SJSA1 (cell line): ENCODE results near the gene TSACC. TPM values are rescaled to one million over a fixed set of nuclear protein-coding genes. Genes with fewer than 3 reads are reported as not detected.
"Not testable (repeated sequence)": the region's sequence is repeated elsewhere in the genome, so short reads cannot be mapped to it uniquely, and the experiment has no call there.

Experiments
- DNase-seq, 2 experiments: peaks; one replicate each; pipeline ENCODE4 v3.0.0-alpha.2; 2015 to 2020; ENCODE audit warnings: low spot score in 2 of 2, low read depth in 1 of 2
- H3K27ac ChIP-seq: fragments of 250-450 bp; sonication (Bioruptor Pico); 2 replicates; pipeline ENCODE4 v1.5.1; 2020; ENCODE audit warnings: mild to moderate bottlenecking, moderate library complexity
- H3K27me3 ChIP-seq: fragments of 250-450 bp; sonication (Bioruptor Pico); replicated peaks from 2 replicates; pipeline ENCODE4 v1.5.1; 2020; ENCODE audit warnings: mild to moderate bottlenecking, moderate library complexity
- H3K36me3 ChIP-seq: fragments of 250-450 bp; sonication (Bioruptor Pico); 2 replicates; pipeline ENCODE4 v1.5.1; 2020; ENCODE audit warnings: mild to moderate bottlenecking
- H3K4me1 ChIP-seq: fragments of 250-450 bp; sonication (Bioruptor Pico); replicated peaks from 2 replicates; pipeline ENCODE4 v1.6.1; 2021; ENCODE audit warnings: mild to moderate bottlenecking
- H3K4me3 ChIP-seq: fragments of 250-450 bp; sonication (Bioruptor Pico); 2 replicates; pipeline ENCODE4 v1.5.1; 2020; ENCODE audit warnings: mild to moderate bottlenecking
- H3K9me3 ChIP-seq: fragments of 250-450 bp; sonication (Bioruptor Pico); replicated peaks from 2 replicates; pipeline ENCODE4 v1.5.1; 2020; ENCODE audit warnings: mild to moderate bottlenecking
- total RNA-seq: library from RNA; depleted of rRNA; stranded (reverse); fragments of >200 nt; shearing (Covaris generic); gene quantifications from 2 replicates; pipeline ENCODE4 v1.2.3, GENCODE V29; 2014

The TSACC gene
- total RNA-seq, 1 experiment from 2014 or later: not detected

DNA sequence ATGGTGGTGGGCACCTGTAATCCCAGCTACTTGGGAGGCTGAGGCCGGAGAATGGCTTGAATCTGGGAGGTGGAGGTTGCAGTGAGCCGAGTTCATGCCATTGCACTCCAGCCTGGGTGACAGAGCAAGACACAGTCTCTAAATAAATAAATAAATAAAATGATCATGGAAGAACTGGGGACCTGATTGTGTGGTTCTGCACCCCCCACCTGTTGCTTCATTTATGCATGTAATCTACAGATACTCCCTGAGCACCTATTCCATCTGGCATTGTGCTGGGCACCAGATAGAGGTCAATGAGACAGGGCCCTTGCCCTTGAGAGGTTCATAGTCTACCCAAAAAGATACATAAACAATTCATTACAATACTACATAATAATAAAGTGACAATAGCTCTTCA is 19.7 kb downstream of the TSACC start:
- DNase-seq: no peak
- no peak overlapping the region for H3K27ac ChIP-seq
- H3K27me3 ChIP-seq: peaks cover 49% of the 10 kb centered on the region
- H3K9me3 ChIP-seq: no peaks in the 10 kb centered on the region
- no peaks in the 10 kb centered on the region for H3K4me1 ChIP-seq
- H3K36me3 ChIP-seq: no peaks in the 10 kb centered on the region
- no peak overlapping the region for H3K4me3 ChIP-seq

DNA sequence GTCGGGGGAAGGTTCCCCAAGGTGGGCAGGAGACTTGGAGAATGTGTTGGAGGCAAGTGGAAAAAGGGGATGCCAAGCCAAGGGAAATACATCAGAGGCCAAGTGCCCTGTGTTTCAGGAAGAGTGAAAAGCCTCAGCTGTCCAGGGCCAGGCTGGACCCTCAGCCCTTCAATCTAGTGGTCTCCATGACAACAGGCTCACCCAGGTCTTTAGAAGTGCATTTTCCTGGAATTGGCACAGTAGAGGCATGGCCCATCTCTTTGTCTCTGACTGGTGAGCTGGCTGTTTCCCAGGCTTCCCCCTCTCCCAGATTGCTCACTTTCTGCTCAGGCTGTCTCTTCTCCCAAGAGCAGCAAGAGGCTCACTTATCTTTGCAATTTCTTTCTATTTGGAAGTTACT is 20.3 kb downstream of the TSACC start:
- H3K4me3 ChIP-seq: no peak overlapping the region
- no peak for DNase-seq
- no peaks in the 10 kb centered on the region for H3K9me3 ChIP-seq
- H3K27ac ChIP-seq: no peak overlapping the region
- H3K27me3 ChIP-seq: peaks cover 42% of the 10 kb centered on the region
- H3K36me3 ChIP-seq: no peaks in the 10 kb centered on the region
- no peaks in the 10 kb centered on the region for H3K4me1 ChIP-seq

DNA sequence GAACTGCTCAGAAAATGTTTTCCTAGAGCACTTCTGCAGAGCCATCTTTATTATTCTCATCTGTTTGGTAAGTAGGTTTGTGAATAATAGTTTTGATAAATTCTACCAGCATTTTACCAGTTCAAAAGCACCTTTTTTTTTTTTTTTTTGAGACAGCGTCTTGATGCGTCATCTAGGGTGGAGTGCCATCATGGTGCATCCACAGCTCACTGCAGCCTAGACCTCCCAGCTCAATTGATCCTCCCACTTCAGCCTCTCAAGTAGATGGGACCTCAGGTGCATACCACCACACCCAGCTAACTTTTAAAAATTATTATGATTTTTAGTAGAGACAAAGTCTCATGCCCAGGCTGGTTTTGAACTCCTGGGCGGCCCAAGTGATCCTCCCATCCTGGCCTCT is 20.9 kb downstream of the TSACC start:
- no peak for DNase-seq

GRCh38 chr1:156359973-156360372 is 21.6 kb downstream of the TSACC start:
- Histone ChIP-seq H3K4me3 (no peak overlapping the region), H3K27me3 (peaks cover 45% of the 10 kb centered on the region), H3K9me3 (no peaks in the 10 kb centered on the region), H3K4me1 (no peaks in the 10 kb centered on the region), H3K36me3 (no peaks in the 10 kb centered on the region), H3K27ac (no peak overlapping the region)
- DNase-seq: no peak

More for the DNA sequence above, 20.9 kb downstream of the TSACC start:
- Histone ChIP-seq H3K4me3 (no peak overlapping the region), H3K27ac (no peak overlapping the region), H3K36me3 (no peaks in the 10 kb centered on the region), H3K27me3 (peaks cover 40% of the 10 kb centered on the region), H3K9me3 (no peaks in the 10 kb centered on the region), H3K4me1 (no peaks in the 10 kb centered on the region)

- Histone ChIP-seq H3K36me3 (no peaks in the 10 kb centered on the region), H3K27ac (no peak overlapping the region), H3K4me1 (no peaks in the 10 kb centered on the region), H3K4me3 (no peak overlapping the region), H3K9me3 (no peaks in the 10 kb centered on the region), H3K27me3 (peaks cover 47% of the 10 kb centered on the region)
- DNase-seq: no peak
These were observed 22.2 kb downstream of the TSACC start for GRCh38 chr1:156360534-156360933.

- peaks cover 6% of the 10 kb centered on the region; the same call in 1 of the 2 replicates for H3K4me1 ChIP-seq
- H3K36me3 ChIP-seq: no peaks in the 10 kb centered on the region
- no peaks in the 10 kb centered on the region for H3K9me3 ChIP-seq
- DNase-seq: no peak
- H3K4me3 ChIP-seq: no peak overlapping the region
- H3K27ac ChIP-seq: no peak overlapping the region
- H3K27me3 ChIP-seq: peaks cover 34% of the 10 kb centered on the region
These were observed 27.4 kb downstream of the TSACC start for GRCh38 chr1:156365754-156366153.

DNA sequence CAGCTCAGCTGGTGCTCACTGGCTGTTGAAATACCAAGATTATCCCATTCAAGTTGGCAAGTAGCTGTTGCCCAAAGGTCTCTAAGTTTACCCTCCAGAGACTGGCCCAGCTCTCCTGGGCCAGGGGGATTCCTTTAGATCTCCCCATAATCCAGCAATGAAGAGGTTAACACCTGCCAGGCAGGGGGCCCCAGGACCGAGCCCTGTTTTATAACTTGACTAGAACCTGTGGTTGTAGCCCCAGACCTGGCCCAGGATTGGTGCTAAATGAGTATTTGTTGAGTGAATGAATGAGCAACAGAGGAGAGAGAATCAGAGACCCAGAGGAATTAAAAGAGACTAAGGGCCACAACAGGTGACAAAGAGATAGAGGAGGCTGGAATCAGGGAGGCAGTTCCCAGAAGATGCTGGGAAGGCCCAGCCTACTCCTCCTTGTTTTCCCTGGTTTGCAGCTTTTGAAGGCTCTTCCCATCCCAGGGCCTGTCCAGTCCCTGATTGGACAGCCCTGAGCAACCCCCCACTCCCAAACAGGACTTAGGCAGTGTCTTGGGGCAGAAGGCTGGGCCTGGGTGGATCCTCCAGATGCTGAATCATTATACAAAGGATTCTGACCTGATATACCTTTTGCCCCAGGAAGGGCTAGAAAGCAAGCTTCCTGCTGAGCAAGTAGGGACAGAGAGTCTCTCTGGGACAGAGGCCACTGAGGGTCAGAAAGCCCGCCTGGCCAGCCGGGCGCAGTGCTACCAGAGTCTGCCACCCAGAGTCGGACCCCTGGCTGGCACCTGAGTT is 28.2 kb downstream of the TSACC start:
- no peaks in the 10 kb centered on the region for H3K9me3 ChIP-seq
- no peak for DNase-seq
- no peak overlapping the region for H3K27ac ChIP-seq
- H3K36me3 ChIP-seq: no peaks in the 10 kb centered on the region
- peaks cover 34% of the 10 kb centered on the region for H3K27me3 ChIP-seq
- H3K4me3 ChIP-seq: no peak overlapping the region
- H3K4me1 ChIP-seq: peaks cover 6% of the 10 kb centered on the region; the same call in 1 of the 2 replicates

GRCh38 chr1:156367383-156368156 is 29.2 kb downstream of the TSACC start:
- Histone ChIP-seq H3K9me3 (no peaks in the 10 kb centered on the region), H3K4me3 (no peak overlapping the region), H3K27me3 (peaks cover 39% of the 10 kb centered on the region), H3K27ac (no peak overlapping the region), H3K4me1 (peaks cover 6% of the 10 kb centered on the region; the same call in 1 of the 2 replicates), H3K36me3 (no peaks in the 10 kb centered on the region)
- DNase-seq: no peak

GRCh38 chr1:156368157-156368658 is 29.9 kb downstream of the TSACC start:
- Histone ChIP-seq H3K36me3 (no peaks in the 10 kb centered on the region), H3K4me3 (no peak overlapping the region), H3K27me3 (peaks cover 39% of the 10 kb centered on the region), H3K4me1 (peaks cover 6% of the 10 kb centered on the region; the same call in 1 of the 2 replicates), H3K27ac (no peak overlapping the region), H3K9me3 (no peaks in the 10 kb centered on the region)
- no peak for DNase-seq

GRCh38 chr1:156368889-156369684 is 30.8 kb downstream of the TSACC start, which contains the start of gene RHBG:
Gene RHBG, plus strand, starts transcription at chr1:156369211. Its CDS starts 39 bp downstream, at chr1:156369250.
- DNase-seq: no peak
- no peak within 1 kb of the TSS for H3K27ac ChIP-seq
- H3K9me3 ChIP-seq: no peaks in the 10 kb centered on the region
- no peaks in the 10 kb centered on the region for H3K36me3 ChIP-seq
- peak within 1 kb of the TSS; percentile 9; the same call in 1 of the 2 replicates for H3K4me3 ChIP-seq
- peaks cover 42% of the 10 kb centered on the region for H3K27me3 ChIP-seq
- H3K4me1 ChIP-seq: peaks cover 6% of the 10 kb centered on the region; the same call in 1 of the 2 replicates

- peaks cover 37% of the 10 kb centered on the region for H3K27me3 ChIP-seq
- H3K9me3 ChIP-seq, H3K36me3 ChIP-seq, DNase-seq, H3K4me3 ChIP-seq, H3K27ac ChIP-seq, H3K4me1 ChIP-seq: not testable (repeated sequence)
These were observed 31.5 kb downstream of the TSACC start for GRCh38 chr1:156369685-156370286.

GRCh38 chr1:156371553-156372264 is 33.4 kb downstream of the TSACC start:
- H3K27me3 ChIP-seq: peaks cover 33% of the 10 kb centered on the region
- no peaks in the 10 kb centered on the region for H3K9me3 ChIP-seq
- DNase-seq: no peak

More at GRCh38 chr1:156371553-156372264, 33.4 kb downstream of the TSACC start:
- Histone ChIP-seq H3K27ac (no peak overlapping the region), H3K36me3 (no peaks in the 10 kb centered on the region), H3K4me1 (peaks cover 6% of the 10 kb centered on the region; the same call in 1 of the 2 replicates), H3K4me3 (no peak overlapping the region)
